Ascending aorta (tissue), 2 donors: ENCODE measurements around the gene GDPGP1. TPM values are rescaled to one million over a fixed set of nuclear protein-coding genes. Genes with fewer than 3 reads are reported as not detected.

Source experiments
- DNase-seq, 2 donors: peaks; one replicate each; pipeline ENCODE4 v3.0.0-alpha.2; 2019; ENCODE audit warnings: low spot score in 2 of 2
- H3K27ac ChIP-seq, 2 donors: fragments of 200-600 bp; sonication (generic); one replicate each; pipeline ENCODE4 v1.5.1; 2016 to 2017; ENCODE audit warnings: mild to moderate bottlenecking in 1 of 2
- H3K27me3 ChIP-seq: fragments of 200-600 bp; sonication (generic); one replicate; pipeline ENCODE4 v1.5.1; 2017
- H3K36me3 ChIP-seq, 2 donors: fragments of 200-600 bp; sonication (generic); one replicate each; pipeline ENCODE4 v1.5.1; 2016
- H3K4me1 ChIP-seq, 2 donors: fragments of 200-600 bp; sonication (generic); one replicate each; pipeline ENCODE4 v1.5.1; 2016 to 2017; ENCODE audit warnings: mild to moderate bottlenecking in 1 of 2
- H3K4me3 ChIP-seq, 2 donors: fragments of 200-600 bp; sonication (generic); one replicate each; pipeline ENCODE4 v1.5.1; 2016 to 2017; ENCODE audit warnings: mild to moderate bottlenecking in 1 of 2
- H3K9me3 ChIP-seq, 2 donors: fragments of 200-600 bp; sonication (generic); one replicate each; pipeline ENCODE4 v1.5.1; 2016
- CTCF ChIP-seq, 3 experiments: fragments of 200-600 bp in 2 of 3; fragments of 450-650 bp in 1 of 3; sonication (generic) in 2 of 3; IDR thresholded peaks; one replicate each; pipeline ENCODE4 v1.5.1; 2016 to 2019; ENCODE audit warnings: antibody characterized with exemption in 3 of 3, mild to moderate bottlenecking in 1 of 3, moderate library complexity in 1 of 3
- intact Hi-C: fragments of 100-400 bp; cut with DNase I; formaldehyde crosslinking; loops from one replicate; pipeline ENCODE4 v1.15.1; 2023
- total RNA-seq: library from RNA; depleted of rRNA; stranded (reverse); fragments of >200 nt; gene quantifications from one replicate; pipeline ENCODE4 v1.1.0, GENCODE V29; 2016

GDPGP1 gene
- total RNA-seq, 1 donor from 2014 or later, result 2.2 TPM

- no peak for DNase-seq
- Histone ChIP-seq H3K4me1 (peaks cover 2 to 23% of the 10 kb centered on the region in 2 donors), H3K9me3 (no peaks in the 10 kb centered on the region), H3K27me3 (no peaks in the 10 kb centered on the region), H3K4me3 (no peak overlapping the region), H3K27ac (no peak overlapping the region), H3K36me3 (no peaks in the 10 kb centered on the region)
- TF ChIP-seq CTCF (IDR thresholded peaks at IDR 0.05), result no peak
- intact Hi-C loops, result no loop called here
These were observed 39.4 kb upstream of the GDPGP1 start for GRCh38 chr15:90194655-90195054.

GRCh38 chr15:90200534-90201129 lies 33.4 kb upstream of the GDPGP1 start:
- H3K9me3 ChIP-seq, result no peaks in the 10 kb centered on the region
- H3K27ac ChIP-seq, result peak overlapping the region; percentile 68 to 70
- H3K4me1 ChIP-seq, result peaks cover 8 to 12% of the 10 kb centered on the region in 2 donors
- intact Hi-C loops, result loop anchor here (2.0 kb wide), 1 partner anchor 16 kb away; no protein-coding TSS in a partner anchor
- H3K27me3 ChIP-seq, result no peaks in the 10 kb centered on the region
- TF ChIP-seq CTCF (IDR thresholded peaks at IDR 0.05), result no peak
- no peaks in the 10 kb centered on the region for H3K36me3 ChIP-seq
- DNase-seq, result no peak
- H3K4me3 ChIP-seq, result peak overlapping the region; percentile 66 to 93

GRCh38 chr15:90201130-90201943 lies 32.7 kb upstream of the GDPGP1 start, which contains the start of gene SEMA4B:
SEMA4B (plus strand) TSS chr15:90201330; CDS start chr15:90201579, 249 bp downstream.
- intact Hi-C loops, result loop anchor here (2.0 kb wide), 1 partner anchor 17 kb away; no protein-coding TSS in a partner anchor
- Histone ChIP-seq H3K36me3 (no peaks in the 10 kb centered on the region), H3K4me1 (peaks cover 8 to 12% of the 10 kb centered on the region in 2 donors), H3K27me3 (no peaks in the 10 kb centered on the region), H3K27ac (peak within 1 kb of the TSS; percentile 68 to 70), H3K9me3 (no peaks in the 10 kb centered on the region), H3K4me3 (peak within 1 kb of the TSS; percentile 66 to 93)
- TF ChIP-seq CTCF (IDR thresholded peaks at IDR 0.05), result no peak
- peak in 1 of 2 donors; percentile 84 for DNase-seq

- peak overlapping the region; percentile 66 to 93 for H3K4me3 ChIP-seq
- no peak for DNase-seq
- peaks cover 8 to 12% of the 10 kb centered on the region in 2 donors for H3K4me1 ChIP-seq
- H3K36me3 ChIP-seq, result no peaks in the 10 kb centered on the region
- intact Hi-C loops, result loop anchor here (2.0 kb wide), 1 partner anchor 17 kb away; no protein-coding TSS in a partner anchor
- no peaks in the 10 kb centered on the region for H3K9me3 ChIP-seq
- H3K27me3 ChIP-seq, result no peaks in the 10 kb centered on the region
- no peak for TF ChIP-seq CTCF (IDR thresholded peaks at IDR 0.05)
- H3K27ac ChIP-seq, result peak overlapping the region in 1 of 2 donors; percentile 68
These were observed 32.0 kb upstream of the GDPGP1 start for GRCh38 chr15:90201944-90202375.

- Histone ChIP-seq H3K27ac (no peak overlapping the region), H3K36me3 (no peaks in the 10 kb centered on the region), H3K27me3 (no peaks in the 10 kb centered on the region), H3K9me3 (no peaks in the 10 kb centered on the region), H3K4me1 (peaks cover 8 to 12% of the 10 kb centered on the region in 2 donors), H3K4me3 (no peak overlapping the region)
- TF ChIP-seq CTCF (IDR thresholded peaks at IDR 0.05), result no peak
- DNase-seq, result no peak
- intact Hi-C loops, result no loop called here
These were observed 31.1 kb upstream of the GDPGP1 start for GRCh38 chr15:90202929-90203328.
